C4-2B (cell line): ENCODE results near the gene CEP57L1.

Experiments used
- ZFX ChIP-seq: fragments of 450-650 bp; IDR thresholded peaks from 2 replicates; pipeline ENCODE4 v1.6.1; 2017
- TF ChIP-seq, protein P1 (sequence below): fragments of 450-650 bp; conservative IDR thresholded peaks from 2 replicates; pipeline ENCODE4 v1.5.1; 2017; ENCODE audit warnings: mild to moderate bottlenecking

DNA sequence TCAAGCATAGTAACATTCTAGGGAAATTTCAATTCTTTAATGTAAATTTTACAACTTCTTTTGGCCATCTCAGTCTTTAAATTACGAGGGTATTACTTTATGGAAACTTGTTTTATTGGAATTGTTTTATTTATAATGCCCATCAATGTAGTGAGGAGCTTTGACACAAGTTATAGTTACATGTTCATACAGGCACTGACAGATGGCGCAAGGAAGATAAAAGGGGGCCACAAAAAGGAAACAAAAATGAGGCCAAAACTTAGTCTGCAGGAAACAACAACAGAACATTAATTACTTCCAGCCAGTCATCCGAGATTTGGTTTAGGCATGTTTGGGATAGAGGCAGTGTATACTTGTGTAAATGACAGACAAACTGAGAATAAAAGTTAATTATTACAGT, 18.9 kb upstream of the CEP57L1 start:
- TF ChIP-seq, protein P1, sequence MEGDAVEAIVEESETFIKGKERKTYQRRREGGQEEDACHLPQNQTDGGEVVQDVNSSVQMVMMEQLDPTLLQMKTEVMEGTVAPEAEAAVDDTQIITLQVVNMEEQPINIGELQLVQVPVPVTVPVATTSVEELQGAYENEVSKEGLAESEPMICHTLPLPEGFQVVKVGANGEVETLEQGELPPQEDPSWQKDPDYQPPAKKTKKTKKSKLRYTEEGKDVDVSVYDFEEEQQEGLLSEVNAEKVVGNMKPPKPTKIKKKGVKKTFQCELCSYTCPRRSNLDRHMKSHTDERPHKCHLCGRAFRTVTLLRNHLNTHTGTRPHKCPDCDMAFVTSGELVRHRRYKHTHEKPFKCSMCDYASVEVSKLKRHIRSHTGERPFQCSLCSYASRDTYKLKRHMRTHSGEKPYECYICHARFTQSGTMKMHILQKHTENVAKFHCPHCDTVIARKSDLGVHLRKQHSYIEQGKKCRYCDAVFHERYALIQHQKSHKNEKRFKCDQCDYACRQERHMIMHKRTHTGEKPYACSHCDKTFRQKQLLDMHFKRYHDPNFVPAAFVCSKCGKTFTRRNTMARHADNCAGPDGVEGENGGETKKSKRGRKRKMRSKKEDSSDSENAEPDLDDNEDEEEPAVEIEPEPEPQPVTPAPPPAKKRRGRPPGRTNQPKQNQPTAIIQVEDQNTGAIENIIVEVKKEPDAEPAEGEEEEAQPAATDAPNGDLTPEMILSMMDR = no peak
- no peak for TF ChIP-seq ZFX
